Glutamatergic neuron (in vitro differentiated cells): ENCODE data around the gene CAMK2B. TPM values are rescaled to one million over a fixed set of nuclear protein-coding genes. Genes with fewer than 3 reads are reported as not detected.

ENCODE experiments used
- DNase-seq: peaks from one replicate; pipeline ENCODE4 v3.0.0; 2022
- H3K27ac Mint-ChIP-seq: one replicate; pipeline ENCODE4 v1.8.0; 2020; ENCODE audit warnings: mild to moderate bottlenecking, mixed read lengths, inconsistent platforms; ENCODE audit not compliant: unreplicated experiment
- H3K27me3 Mint-ChIP-seq: one replicate; pipeline ENCODE4 v1.8.0; 2020; ENCODE audit warnings: mild to moderate bottlenecking, moderate library complexity, mixed read lengths, inconsistent platforms; ENCODE audit not compliant: unreplicated experiment
- H3K36me3 Mint-ChIP-seq: one replicate; pipeline ENCODE4 v1.8.0; 2020; ENCODE audit warnings: mild to moderate bottlenecking, mixed read lengths, inconsistent platforms; ENCODE audit not compliant: unreplicated experiment
- H3K4me1 Mint-ChIP-seq: one replicate; pipeline ENCODE4 v1.8.0; 2020; ENCODE audit warnings: mild to moderate bottlenecking, low read depth, mixed read lengths, inconsistent platforms; ENCODE audit not compliant: unreplicated experiment
- H3K4me3 Mint-ChIP-seq: one replicate; pipeline ENCODE4 v1.8.0; 2020; ENCODE audit warnings: mild to moderate bottlenecking, mixed read lengths, inconsistent platforms; ENCODE audit not compliant: unreplicated experiment
- H3K9me3 Mint-ChIP-seq: one replicate; pipeline ENCODE4 v1.8.0; 2020; ENCODE audit warnings: mild to moderate bottlenecking, moderate library complexity, mixed read lengths, inconsistent platforms; ENCODE audit not compliant: unreplicated experiment
- total RNA-seq: library from RNA; stranded (reverse); fragmentation: NEBNext Ultra II Directional; extraction: Animal tissue kit (Norgen Biotek cat#: 25700); gene quantifications from one replicate; pipeline ENCODE4 v1.2.1, GENCODE V29; 2021; ENCODE audit not compliant: unreplicated experiment
- TF ChIP-seq, protein P1 (sequence below): fragments of 200-600 bp; sonication (generic); IDR thresholded peaks from one replicate; pipeline ENCODE4 v1.5.0; 2021; ENCODE audit not compliant: partially characterized antibody, unreplicated experiment

Gene CAMK2B
- total RNA-seq, 1 donor from 2014 or later, result 55.1 TPM

DNA sequence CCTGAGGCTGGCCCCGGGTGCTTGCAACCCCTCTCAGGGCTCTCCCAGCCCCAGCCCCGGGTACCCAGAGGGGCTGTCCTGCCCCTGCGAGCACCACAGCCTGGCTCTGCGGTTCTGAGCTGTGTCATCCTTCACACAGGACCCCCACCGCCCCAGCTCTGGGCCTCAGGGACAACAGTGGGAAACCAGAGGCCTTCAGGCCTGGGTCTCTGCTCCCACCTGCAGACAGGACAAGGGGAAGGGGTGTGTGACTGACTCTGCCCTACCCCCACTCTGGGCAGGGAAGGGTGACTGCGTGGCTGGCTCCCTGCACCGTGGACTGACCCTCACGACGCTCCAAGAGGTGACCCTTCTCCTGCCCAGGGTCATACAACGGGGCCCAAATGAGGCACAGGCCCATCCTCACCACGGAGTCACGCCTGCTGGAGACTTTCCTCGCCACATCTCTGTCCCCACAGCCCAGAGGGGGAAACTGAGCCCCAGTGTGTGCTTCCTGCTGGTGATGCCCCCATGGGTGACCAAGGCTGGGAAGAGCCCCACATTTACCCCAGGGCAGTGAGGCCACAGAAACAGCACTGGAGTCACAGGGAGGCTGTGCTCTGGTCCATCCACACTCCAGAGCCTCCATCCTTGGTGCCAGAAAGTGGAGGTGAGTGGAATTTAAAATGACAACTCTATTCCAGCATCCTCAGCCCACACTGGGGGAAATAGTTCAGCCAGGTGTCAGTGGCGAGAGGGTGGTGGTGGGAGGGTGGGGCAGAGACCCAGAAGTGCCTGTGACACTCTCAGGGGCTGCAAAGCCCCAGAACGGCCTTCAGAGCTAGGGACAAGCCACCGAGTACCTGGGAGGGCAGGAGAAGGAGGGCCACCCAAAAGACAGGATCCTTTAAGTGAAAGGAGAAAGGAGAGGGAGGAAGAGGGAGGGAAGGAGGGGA, 13.6 kb downstream of the CAMK2B start:
- peaks cover 3% of the 10 kb centered on the region for H3K27me3 Mint-ChIP-seq
- TF ChIP-seq, protein P1, sequence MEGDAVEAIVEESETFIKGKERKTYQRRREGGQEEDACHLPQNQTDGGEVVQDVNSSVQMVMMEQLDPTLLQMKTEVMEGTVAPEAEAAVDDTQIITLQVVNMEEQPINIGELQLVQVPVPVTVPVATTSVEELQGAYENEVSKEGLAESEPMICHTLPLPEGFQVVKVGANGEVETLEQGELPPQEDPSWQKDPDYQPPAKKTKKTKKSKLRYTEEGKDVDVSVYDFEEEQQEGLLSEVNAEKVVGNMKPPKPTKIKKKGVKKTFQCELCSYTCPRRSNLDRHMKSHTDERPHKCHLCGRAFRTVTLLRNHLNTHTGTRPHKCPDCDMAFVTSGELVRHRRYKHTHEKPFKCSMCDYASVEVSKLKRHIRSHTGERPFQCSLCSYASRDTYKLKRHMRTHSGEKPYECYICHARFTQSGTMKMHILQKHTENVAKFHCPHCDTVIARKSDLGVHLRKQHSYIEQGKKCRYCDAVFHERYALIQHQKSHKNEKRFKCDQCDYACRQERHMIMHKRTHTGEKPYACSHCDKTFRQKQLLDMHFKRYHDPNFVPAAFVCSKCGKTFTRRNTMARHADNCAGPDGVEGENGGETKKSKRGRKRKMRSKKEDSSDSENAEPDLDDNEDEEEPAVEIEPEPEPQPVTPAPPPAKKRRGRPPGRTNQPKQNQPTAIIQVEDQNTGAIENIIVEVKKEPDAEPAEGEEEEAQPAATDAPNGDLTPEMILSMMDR, result no peak
- DNase-seq, result no peak
- H3K4me1 Mint-ChIP-seq, result peaks cover 5% of the 10 kb centered on the region
- H3K9me3 Mint-ChIP-seq, result peaks cover 7% of the 10 kb centered on the region
- no peak overlapping the region for H3K27ac Mint-ChIP-seq
- no peak overlapping the region for H3K4me3 Mint-ChIP-seq
- peaks cover 6% of the 10 kb centered on the region for H3K36me3 Mint-ChIP-seq

DNA sequence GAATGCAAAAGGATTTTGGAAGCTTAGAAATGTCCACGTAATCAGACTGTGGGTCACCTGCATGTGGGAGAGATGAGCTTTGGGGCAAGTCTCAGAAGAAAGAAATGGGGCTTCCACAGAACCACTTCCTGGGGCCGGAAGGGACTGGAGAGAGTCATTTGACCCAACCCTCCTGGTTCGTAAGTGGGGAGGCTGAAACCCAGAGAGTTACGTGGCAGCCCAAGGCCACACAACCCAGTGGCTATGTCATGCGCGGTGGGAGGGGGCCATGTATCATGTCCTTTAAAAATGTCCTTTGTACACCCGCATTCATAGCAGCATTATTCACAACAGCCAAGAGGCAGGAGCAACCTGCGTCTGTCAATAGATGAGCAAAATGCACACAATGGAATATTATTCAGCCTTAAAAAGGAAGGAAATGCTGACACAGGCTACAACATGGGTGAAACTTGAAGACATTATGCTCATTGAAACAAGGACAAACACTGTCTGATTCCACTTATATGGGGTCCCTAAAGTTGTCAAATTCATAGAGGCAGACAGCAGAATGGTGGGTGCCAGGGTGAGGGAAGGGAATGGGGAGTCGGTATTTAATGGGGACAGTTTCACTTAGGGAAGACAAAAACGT, 15.1 kb downstream of the CAMK2B start:
- peaks cover 4% of the 10 kb centered on the region for H3K27me3 Mint-ChIP-seq
- peaks cover 5% of the 10 kb centered on the region for H3K4me1 Mint-ChIP-seq
- H3K4me3 Mint-ChIP-seq, result peak overlapping the region; percentile 82
- peaks cover 6% of the 10 kb centered on the region for H3K36me3 Mint-ChIP-seq
- H3K9me3 Mint-ChIP-seq, result peaks cover 9% of the 10 kb centered on the region
- TF ChIP-seq, protein P1, result no peak
- no peak overlapping the region for H3K27ac Mint-ChIP-seq
- no peak for DNase-seq

DNA sequence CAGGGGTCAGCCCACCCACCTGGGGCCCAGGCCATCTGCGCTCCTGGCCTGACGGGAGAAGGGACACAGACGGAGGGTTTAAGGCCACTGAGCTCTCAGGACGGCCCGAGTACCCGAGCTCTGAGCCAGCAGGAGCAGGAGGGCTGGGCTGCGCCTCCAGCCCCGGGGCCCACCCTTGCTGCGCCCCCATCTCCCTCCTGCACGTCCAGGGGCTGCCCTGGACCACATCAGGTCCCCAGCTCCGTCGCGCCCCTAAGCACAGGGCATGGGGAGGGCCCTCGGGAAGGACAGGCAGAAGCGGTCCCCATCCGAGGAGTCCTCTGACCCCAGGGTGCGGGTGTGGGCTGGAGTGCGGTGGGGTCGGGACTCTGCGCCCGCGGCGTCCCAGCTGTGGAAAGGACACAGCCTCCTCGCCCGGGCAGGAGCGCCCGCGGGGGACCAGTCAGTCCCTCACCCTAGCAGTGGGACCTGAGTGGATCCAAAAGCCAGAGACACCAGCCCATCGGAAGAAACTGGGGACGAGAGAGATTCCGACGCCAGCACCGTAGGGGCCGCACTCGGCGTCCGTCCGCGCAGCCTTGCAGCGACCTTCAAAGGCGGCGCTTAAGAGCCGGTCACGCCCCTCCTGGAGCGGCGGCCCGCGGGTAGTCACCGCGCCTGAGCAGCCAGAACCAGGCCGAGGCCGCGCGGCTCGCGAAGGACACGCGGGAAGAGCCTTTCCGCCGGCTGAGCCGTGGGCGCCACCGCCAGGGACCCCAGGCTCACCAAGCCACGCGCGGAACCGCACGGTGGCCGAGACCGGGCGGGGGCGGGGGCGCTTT, 15.9 kb downstream of the CAMK2B start:
- Mint-ChIP-seq H3K4me3 (peak overlapping the region; percentile 82), H3K4me1 (peaks cover 5% of the 10 kb centered on the region), H3K9me3 (peaks cover 9% of the 10 kb centered on the region), H3K36me3 (peaks cover 1% of the 10 kb centered on the region), H3K27ac (no peak overlapping the region), H3K27me3 (peaks cover 5% of the 10 kb centered on the region)
- peak; percentile 83 for DNase-seq
- TF ChIP-seq, protein P1, result no peak

DNA sequence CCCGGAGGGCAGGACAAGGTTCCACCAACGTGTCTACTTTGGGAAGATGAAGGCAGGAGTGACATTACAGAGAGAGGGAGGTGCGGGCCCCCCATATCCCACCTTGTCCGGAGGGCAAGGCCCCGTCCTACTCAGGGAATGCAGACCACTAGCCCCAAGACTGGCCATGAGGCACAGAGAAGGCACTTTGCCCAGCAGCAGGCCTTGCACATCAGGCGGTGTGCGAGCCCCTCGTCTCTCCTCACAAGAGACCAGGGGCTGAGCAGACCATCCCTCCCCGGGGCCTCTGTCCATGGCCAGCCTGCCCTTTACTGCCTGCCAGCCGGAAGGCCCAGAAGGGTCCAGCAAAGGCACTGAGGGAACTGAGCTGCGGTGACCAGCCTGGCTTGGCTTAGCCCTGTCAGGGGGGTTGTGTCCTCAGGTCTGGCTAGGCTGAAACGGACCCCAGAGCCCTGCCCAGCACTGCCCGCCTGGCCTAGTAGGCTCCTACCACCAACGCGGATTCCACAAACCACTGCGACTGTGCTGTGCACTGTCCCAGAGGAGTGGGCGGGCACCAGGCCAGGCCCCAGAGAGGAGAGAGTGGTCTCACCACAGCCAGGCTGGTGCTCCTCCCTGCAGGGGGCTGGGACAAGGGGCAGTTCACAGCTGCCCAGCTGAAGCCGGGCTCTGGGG, 16.7 kb downstream of the CAMK2B start:
- H3K4me1 Mint-ChIP-seq, result peaks cover 3% of the 10 kb centered on the region
- TF ChIP-seq, protein P1, result no peak
- no peaks in the 10 kb centered on the region for H3K36me3 Mint-ChIP-seq
- no peak for DNase-seq
- H3K9me3 Mint-ChIP-seq, result peaks cover 9% of the 10 kb centered on the region
- H3K4me3 Mint-ChIP-seq, result no peak overlapping the region
- peaks cover 5% of the 10 kb centered on the region for H3K27me3 Mint-ChIP-seq
- no peak overlapping the region for H3K27ac Mint-ChIP-seq
